ENCODE data around the gene SSR2.

The SSR2 gene

DNA sequence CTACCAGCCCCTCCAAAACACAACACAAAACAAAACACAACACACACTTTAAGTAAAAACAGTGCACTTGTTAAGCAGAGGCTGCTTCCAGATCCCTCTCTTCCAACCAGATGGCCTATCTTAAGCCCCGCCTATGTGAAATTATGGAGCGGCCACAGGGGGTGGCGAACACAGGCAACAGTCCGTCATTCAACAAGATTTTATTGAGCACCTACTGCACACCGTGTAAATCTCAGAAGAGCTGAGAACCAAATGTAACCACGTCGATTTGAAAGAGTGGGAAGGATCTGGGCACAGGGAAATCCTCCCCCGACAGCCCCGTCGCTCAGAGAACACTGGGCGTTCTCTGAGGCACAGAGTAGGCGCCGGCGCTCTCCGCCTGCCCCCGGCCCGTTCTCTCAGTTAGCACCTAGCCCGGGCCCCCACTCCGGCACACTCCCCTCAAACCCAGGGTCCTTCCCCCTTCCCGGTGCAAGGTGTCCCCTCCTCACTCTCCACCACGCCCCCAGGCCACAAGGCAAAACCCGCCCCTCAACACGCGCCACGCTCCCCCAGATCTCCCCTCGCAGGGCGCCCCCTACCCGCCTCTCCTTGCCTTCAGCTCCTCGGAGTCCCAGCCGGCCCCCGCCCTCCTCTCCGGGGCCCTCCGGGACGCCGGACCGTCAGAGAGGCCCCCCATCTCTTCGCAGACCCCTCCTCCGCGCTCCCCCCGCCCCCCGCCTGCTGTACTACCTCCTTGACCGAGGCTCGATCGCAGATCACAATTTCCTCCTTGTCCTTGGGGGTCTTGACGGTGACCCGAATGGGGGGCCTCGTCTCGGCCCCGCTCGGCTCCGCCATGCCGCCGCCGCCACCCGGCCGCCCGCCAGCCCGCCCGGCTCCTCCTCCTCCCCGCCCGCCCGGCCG is 32.4 kb upstream of the SSR2 start (continued):
- peak; percentile 30; the same call in 1 of the 2 replicates for TF ChIP-seq ZNF768 (tag by site-specific recombination; IDR thresholded peaks at IDR 0.05)
- TF ChIP-seq ZNF629 (tag by site-specific recombination; IDR thresholded peaks at IDR 0.05), result peak; percentile 49; the same call in 1 of the 2 replicates
- 0 out of 2 replicates have a peak, but pooled peaks have one; percentile 23 for TF ChIP-seq ZNF600 (tag by site-specific recombination; IDR thresholded peaks at IDR 0.05)
- TF ChIP-seq PRDM1 (tag by site-specific recombination; IDR thresholded peaks at IDR 0.05), result no peak
- TF ChIP-seq ZBTB48 (tag by site-specific recombination; IDR thresholded peaks at IDR 0.05), result peak; percentile 52
- no peak for TF ChIP-seq ZNF169 (tag by site-specific recombination; IDR thresholded peaks at IDR 0.05)
- TF ChIP-seq ZFHX2 (tag by site-specific recombination; conservative IDR thresholded peaks at IDR 0.05), result peak; percentile 77
- no peak for TF ChIP-seq OSR2 (tag by site-specific recombination; IDR thresholded peaks at IDR 0.05)
- TF ChIP-seq ZNF558 (tag by site-specific recombination; IDR thresholded peaks at IDR 0.05), result no peak
- no peak for TF ChIP-seq ZNF610 (tag by site-specific recombination; IDR thresholded peaks at IDR 0.05; ENCODE audit: borderline replicate concordance)
- TF ChIP-seq ZNF585B (tag by site-specific recombination; IDR thresholded peaks at IDR 0.05), result no peak
- peak; percentile 51 for TF ChIP-seq YY1 (tag by site-specific recombination; IDR thresholded peaks at IDR 0.05)
- TF ChIP-seq HOXA7 (CRISPR knock-in tag; IDR thresholded peaks at IDR 0.05; ENCODE audit: borderline replicate concordance), result no peak
- no peak for TF ChIP-seq ZNF837 (tag by site-specific recombination; IDR thresholded peaks at IDR 0.05)
- peak; percentile 81; the same call in 1 of the 2 replicates for TF ChIP-seq ZNF76 (tag by site-specific recombination; IDR thresholded peaks at IDR 0.05; ENCODE audit: borderline replicate concordance, low read depth)
- TF ChIP-seq, protein P1, sequence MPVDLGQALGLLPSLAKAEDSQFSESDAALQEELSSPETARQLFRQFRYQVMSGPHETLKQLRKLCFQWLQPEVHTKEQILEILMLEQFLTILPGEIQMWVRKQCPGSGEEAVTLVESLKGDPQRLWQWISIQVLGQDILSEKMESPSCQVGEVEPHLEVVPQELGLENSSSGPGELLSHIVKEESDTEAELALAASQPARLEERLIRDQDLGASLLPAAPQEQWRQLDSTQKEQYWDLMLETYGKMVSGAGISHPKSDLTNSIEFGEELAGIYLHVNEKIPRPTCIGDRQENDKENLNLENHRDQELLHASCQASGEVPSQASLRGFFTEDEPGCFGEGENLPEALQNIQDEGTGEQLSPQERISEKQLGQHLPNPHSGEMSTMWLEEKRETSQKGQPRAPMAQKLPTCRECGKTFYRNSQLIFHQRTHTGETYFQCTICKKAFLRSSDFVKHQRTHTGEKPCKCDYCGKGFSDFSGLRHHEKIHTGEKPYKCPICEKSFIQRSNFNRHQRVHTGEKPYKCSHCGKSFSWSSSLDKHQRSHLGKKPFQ (tag by site-specific recombination; IDR thresholded peaks at IDR 0.05), result no peak
- TF ChIP-seq OVOL3 (tag by site-specific recombination; IDR thresholded peaks at IDR 0.05), result no peak
- TF ChIP-seq ZFP41 (tag by site-specific recombination; IDR thresholded peaks at IDR 0.05; ENCODE audit: borderline replicate concordance), result no peak
- TF ChIP-seq ZFP3 (tag by site-specific recombination; IDR thresholded peaks at IDR 0.05; ENCODE audit: low read depth), result no peak
- TF ChIP-seq ZNF513 (tag by site-specific recombination; IDR thresholded peaks at IDR 0.05), result no peak
- TF ChIP-seq PRDM10 (tag by site-specific recombination; IDR thresholded peaks at IDR 0.05), result peak; percentile 68; the same call in 1 of the 2 replicates
- no peak for TF ChIP-seq TRIM28 (IDR thresholded peaks at IDR 0.05; ENCODE audit: borderline replicate concordance, low read length)
- TF ChIP-seq, protein P2, sequence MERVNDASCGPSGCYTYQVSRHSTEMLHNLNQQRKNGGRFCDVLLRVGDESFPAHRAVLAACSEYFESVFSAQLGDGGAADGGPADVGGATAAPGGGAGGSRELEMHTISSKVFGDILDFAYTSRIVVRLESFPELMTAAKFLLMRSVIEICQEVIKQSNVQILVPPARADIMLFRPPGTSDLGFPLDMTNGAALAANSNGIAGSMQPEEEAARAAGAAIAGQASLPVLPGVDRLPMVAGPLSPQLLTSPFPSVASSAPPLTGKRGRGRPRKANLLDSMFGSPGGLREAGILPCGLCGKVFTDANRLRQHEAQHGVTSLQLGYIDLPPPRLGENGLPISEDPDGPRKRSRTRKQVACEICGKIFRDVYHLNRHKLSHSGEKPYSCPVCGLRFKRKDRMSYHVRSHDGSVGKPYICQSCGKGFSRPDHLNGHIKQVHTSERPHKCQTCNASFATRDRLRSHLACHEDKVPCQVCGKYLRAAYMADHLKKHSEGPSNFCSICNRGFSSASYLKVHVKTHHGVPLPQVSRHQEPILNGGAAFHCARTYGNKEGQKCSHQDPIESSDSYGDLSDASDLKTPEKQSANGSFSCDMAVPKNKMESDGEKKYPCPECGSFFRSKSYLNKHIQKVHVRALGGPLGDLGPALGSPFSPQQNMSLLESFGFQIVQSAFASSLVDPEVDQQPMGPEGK (tag by site-specific recombination; IDR thresholded peaks at IDR 0.05), result peak; percentile 99
- no peak for TF ChIP-seq ZNF404 (tag by site-specific recombination; IDR thresholded peaks at IDR 0.05)
- TF ChIP-seq, protein P3, sequence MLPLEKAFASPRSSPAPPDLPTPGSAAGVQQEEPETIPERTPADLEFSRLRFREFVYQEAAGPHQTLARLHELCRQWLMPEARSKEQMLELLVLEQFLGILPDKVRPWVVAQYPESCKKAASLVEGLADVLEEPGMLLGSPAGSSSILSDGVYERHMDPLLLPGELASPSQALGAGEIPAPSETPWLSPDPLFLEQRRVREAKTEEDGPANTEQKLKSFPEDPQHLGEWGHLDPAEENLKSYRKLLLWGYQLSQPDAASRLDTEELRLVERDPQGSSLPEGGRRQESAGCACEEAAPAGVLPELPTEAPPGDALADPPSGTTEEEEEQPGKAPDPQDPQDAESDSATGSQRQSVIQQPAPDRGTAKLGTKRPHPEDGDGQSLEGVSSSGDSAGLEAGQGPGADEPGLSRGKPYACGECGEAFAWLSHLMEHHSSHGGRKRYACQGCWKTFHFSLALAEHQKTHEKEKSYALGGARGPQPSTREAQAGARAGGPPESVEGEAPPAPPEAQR (tag by site-specific recombination; IDR thresholded peaks at IDR 0.05), result no peak
- TF ChIP-seq ZNF37A (tag by site-specific recombination; IDR thresholded peaks at IDR 0.05), result no peak
- TF ChIP-seq ZNF692 (tag by site-specific recombination; IDR thresholded peaks at IDR 0.05), result peak; percentile 46

Measured in HEK293 (cell line).